Measurements from ENCODE around the gene ZNF787.
"Not testable (repeated sequence)": the region's sequence is repeated elsewhere in the genome, so short reads cannot be mapped to it uniquely, and the experiment has no call there.

Gene ZNF787

GRCh38 chr19:56103027-56103614, 18.0 kb downstream of the ZNF787 start:
- no peak for FAIRE-seq

GRCh38 chr19:56101746-56102535, 19.2 kb downstream of the ZNF787 start:
- FAIRE-seq: no peak

- FAIRE-seq: no peak
Observed at GRCh38 chr19:56101095-56101494, 20.0 kb downstream of the ZNF787 start.

- no peak for FAIRE-seq
Observed at GRCh38 chr19:56099638-56100539, 21.2 kb downstream of the ZNF787 start.

GRCh38 chr19:56098731-56099568, 22.1 kb downstream of the ZNF787 start:
- FAIRE-seq: no peak

GRCh38 chr19:56098237-56098636, 22.9 kb downstream of the ZNF787 start:
- FAIRE-seq: not testable (repeated sequence)

GRCh38 chr19:56097776-56098175, 23.3 kb downstream of the ZNF787 start:
- no peak for FAIRE-seq

GRCh38 chr19:56097306-56097705, 23.8 kb downstream of the ZNF787 start:
- FAIRE-seq: no peak

- FAIRE-seq: no peak
Observed at GRCh38 chr19:56096665-56097064, 24.4 kb downstream of the ZNF787 start.

- FAIRE-seq: no peak
Observed at GRCh38 chr19:56094449-56094848, 26.6 kb downstream of the ZNF787 start.

- FAIRE-seq: no peak
Observed at GRCh38 chr19:56092685-56093631, 28.1 kb downstream of the ZNF787 start.

GRCh38 chr19:56091751-56092546, 29.1 kb downstream of the ZNF787 start:
- no peak for FAIRE-seq

GRCh38 chr19:56091066-56091490, 30.0 kb downstream of the ZNF787 start:
- no peak for FAIRE-seq

GRCh38 chr19:56089344-56089743, 31.8 kb downstream of the ZNF787 start:
- FAIRE-seq: no peak

- FAIRE-seq: no peak
Observed at GRCh38 chr19:56088497-56089215, 32.4 kb downstream of the ZNF787 start.

GRCh38 chr19:56087647-56088496, 33.2 kb downstream of the ZNF787 start:
- no peak for FAIRE-seq

- no peak for FAIRE-seq
Observed at GRCh38 chr19:56086671-56087430, 34.2 kb downstream of the ZNF787 start.
